ENCODE measurements around the gene KIF18B.

DNA sequence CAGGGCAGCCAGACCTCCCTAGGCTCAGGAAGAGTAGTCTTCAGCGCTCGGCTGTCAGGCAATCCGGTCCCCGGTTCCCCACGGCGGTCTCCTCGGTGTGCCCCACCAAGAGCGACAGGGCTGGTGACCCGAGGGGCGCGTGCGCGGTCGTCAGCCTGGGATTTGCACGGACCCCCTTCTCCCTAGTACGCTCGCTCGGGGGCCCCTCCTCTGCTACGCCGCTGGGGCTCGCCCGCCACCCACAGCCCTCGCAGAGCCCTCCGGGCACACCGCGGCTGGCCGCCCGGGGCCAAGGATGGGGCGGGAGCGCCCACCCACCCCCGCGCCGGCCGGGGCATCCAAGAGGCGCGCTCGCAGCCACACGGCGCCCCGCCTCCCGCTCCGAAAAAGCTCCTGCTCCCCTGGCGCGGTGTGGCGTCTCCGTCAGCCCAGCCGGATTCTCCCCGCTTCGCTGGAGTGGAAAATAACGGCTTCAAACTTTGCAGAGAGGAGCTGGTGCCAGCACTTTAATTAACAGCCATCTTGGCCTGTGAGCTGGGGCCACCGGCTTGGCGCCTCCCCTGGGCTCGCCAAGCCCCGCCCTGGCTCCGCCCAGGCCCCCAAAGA lies 22.7 kb upstream of the KIF18B start:
- TF ChIP-seq, protein P1, sequence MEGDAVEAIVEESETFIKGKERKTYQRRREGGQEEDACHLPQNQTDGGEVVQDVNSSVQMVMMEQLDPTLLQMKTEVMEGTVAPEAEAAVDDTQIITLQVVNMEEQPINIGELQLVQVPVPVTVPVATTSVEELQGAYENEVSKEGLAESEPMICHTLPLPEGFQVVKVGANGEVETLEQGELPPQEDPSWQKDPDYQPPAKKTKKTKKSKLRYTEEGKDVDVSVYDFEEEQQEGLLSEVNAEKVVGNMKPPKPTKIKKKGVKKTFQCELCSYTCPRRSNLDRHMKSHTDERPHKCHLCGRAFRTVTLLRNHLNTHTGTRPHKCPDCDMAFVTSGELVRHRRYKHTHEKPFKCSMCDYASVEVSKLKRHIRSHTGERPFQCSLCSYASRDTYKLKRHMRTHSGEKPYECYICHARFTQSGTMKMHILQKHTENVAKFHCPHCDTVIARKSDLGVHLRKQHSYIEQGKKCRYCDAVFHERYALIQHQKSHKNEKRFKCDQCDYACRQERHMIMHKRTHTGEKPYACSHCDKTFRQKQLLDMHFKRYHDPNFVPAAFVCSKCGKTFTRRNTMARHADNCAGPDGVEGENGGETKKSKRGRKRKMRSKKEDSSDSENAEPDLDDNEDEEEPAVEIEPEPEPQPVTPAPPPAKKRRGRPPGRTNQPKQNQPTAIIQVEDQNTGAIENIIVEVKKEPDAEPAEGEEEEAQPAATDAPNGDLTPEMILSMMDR (IDR thresholded peaks at IDR 0.05), result no peak
- TF ChIP-seq POLR2A (IDR thresholded peaks at IDR 0.05), result no peak
- no peak for TF ChIP-seq EP300 (IDR thresholded peaks at IDR 0.05)

All from tibial nerve (tissue), 4 donors.